SK-N-SH treated with all-trans-retinoic acid at 6 μM for 48 hours (cell line): ENCODE data around the gene ZNF138.

ENCODE experiments used
- ATAC-seq: fragments of 200-7000 bp; cut with Tn5 transposase; 3 replicates; pipeline ENCODE4 v1.9.1; 2020; ENCODE audit warnings: mild to moderate bottlenecking, moderate library complexity
- ARNTL ChIP-seq: fragments of 450-650 bp; formaldehyde crosslinking; IDR thresholded peaks from 2 replicates; pipeline ENCODE4 v1.5.0; 2020; ENCODE audit warnings: low read depth, mild to moderate bottlenecking, moderate library complexity, borderline replicate concordance
- BACH2 ChIP-seq: fragments of 250-450 bp; sonication (Bioruptor Pico); IDR thresholded peaks from 2 replicates; pipeline ENCODE4 v1.9.0; 2021; ENCODE audit warnings: mild to moderate bottlenecking, borderline replicate concordance
- CREB5 ChIP-seq: fragments of 250-450 bp; sonication (Bioruptor Pico); IDR thresholded peaks from 2 replicates; pipeline ENCODE4 v1.5.1; 2020; ENCODE audit warnings: low read depth, mild to moderate bottlenecking, moderate library complexity
- CSDC2 ChIP-seq: fragments of 250-450 bp; sonication (Bioruptor Pico); IDR thresholded peaks from 2 replicates; pipeline ENCODE4 v1.5.0; 2020; ENCODE audit warnings: mild to moderate bottlenecking, moderate library complexity
- CSRNP3 ChIP-seq: fragments of 250-450 bp; sonication (Bioruptor Pico); IDR thresholded peaks from 2 replicates; pipeline ENCODE4 v1.5.1; 2021; ENCODE audit warnings: mild to moderate bottlenecking, moderate library complexity
- GLIS3 ChIP-seq: fragments of 250-450 bp; sonication (Bioruptor Pico); IDR thresholded peaks from 2 replicates; pipeline ENCODE4 v1.5.0; 2020; ENCODE audit warnings: mild to moderate bottlenecking, moderate library complexity
- ISL1 ChIP-seq: fragments of 250-450 bp; sonication (Bioruptor Pico); IDR thresholded peaks from 2 replicates; pipeline ENCODE4 v2.1.2; 2022; ENCODE audit warnings: mild to moderate bottlenecking, moderate library complexity
- OSR1 ChIP-seq: fragments of 250-450 bp; sonication (Bioruptor Pico); IDR thresholded peaks from 2 replicates; pipeline ENCODE4 v1.8.0; 2022; ENCODE audit warnings: moderate library complexity, mild to moderate bottlenecking, inconsistent platforms
- PATZ1 ChIP-seq: fragments of 250-450 bp; sonication (Bioruptor Pico); IDR thresholded peaks from 2 replicates; pipeline ENCODE4 v1.8.0; 2020; ENCODE audit warnings: mild to moderate bottlenecking, moderate library complexity, borderline replicate concordance
- POU6F1 ChIP-seq: fragments of 250-450 bp; sonication (Bioruptor Pico); IDR thresholded peaks from 2 replicates; pipeline ENCODE4 v1.8.0; 2021; ENCODE audit warnings: low read depth, mild to moderate bottlenecking, moderate library complexity, borderline replicate concordance
- PPARA ChIP-seq: fragments of 250-450 bp; sonication (Bioruptor Pico); IDR thresholded peaks from 2 replicates; pipeline ENCODE4 v1.5.0; 2020; ENCODE audit warnings: mild to moderate bottlenecking, borderline replicate concordance
- RARB ChIP-seq: fragments of 250-450 bp; sonication (Bioruptor Pico); IDR thresholded peaks from 2 replicates; pipeline ENCODE4 v1.8.0; 2021; ENCODE audit warnings: mild to moderate bottlenecking, moderate library complexity
- SNAI2 ChIP-seq: fragments of 250-450 bp; sonication (Bioruptor Pico); IDR thresholded peaks from 2 replicates; pipeline ENCODE4 v1.5.0; 2020; ENCODE audit warnings: mild to moderate bottlenecking, moderate library complexity
- TCF4 ChIP-seq: fragments of 250-450 bp; sonication (Bioruptor Pico); IDR thresholded peaks from 2 replicates; pipeline ENCODE4 v1.8.0; 2021; ENCODE audit warnings: mild to moderate bottlenecking, moderate library complexity, borderline replicate concordance
- TOX ChIP-seq: fragments of 250-450 bp; sonication (Bioruptor Pico); IDR thresholded peaks from 2 replicates; pipeline ENCODE4 v1.8.0; 2021; ENCODE audit warnings: mild to moderate bottlenecking, moderate library complexity, borderline replicate concordance
- TSHZ2 ChIP-seq: fragments of 250-450 bp; sonication (Bioruptor Pico); IDR thresholded peaks from 2 replicates; pipeline ENCODE4 v1.5.0; 2020; ENCODE audit warnings: mild to moderate bottlenecking, moderate library complexity
- ZC3H10 ChIP-seq: fragments of 250-450 bp; sonication (Bioruptor Pico); IDR thresholded peaks from 2 replicates; pipeline ENCODE4 v1.5.1; 2021; ENCODE audit warnings: mild to moderate bottlenecking, moderate library complexity
- ZFP3 ChIP-seq: fragments of 250-450 bp; sonication (Bioruptor Pico); IDR thresholded peaks from 2 replicates; pipeline ENCODE4 v1.5.0; 2020; ENCODE audit warnings: mild to moderate bottlenecking, moderate library complexity
- ZFP30 ChIP-seq: fragments of 450-650 bp; formaldehyde crosslinking; IDR thresholded peaks from 2 replicates; pipeline ENCODE4 v1.5.0; 2022; ENCODE audit warnings: mild to moderate bottlenecking, moderate library complexity
- ZNF8 ChIP-seq: fragments of 450-650 bp; formaldehyde crosslinking; IDR thresholded peaks from 2 replicates; pipeline ENCODE4 v1.5.0; 2020; ENCODE audit warnings: mild to moderate bottlenecking, moderate library complexity

The ZNF138 gene

GRCh38 chr7:64877714-64878610, 83.7 kb downstream of the ZNF138 start:
- no peak for TF ChIP-seq TCF4
- TF ChIP-seq RARB = no peak

GRCh38 chr7:64878684-64879083, 84.5 kb downstream of the ZNF138 start:
- no peak for ATAC-seq
- no peak for TF ChIP-seq CSDC2 (CRISPR knock-in tag)
- TF ChIP-seq CREB5 (CRISPR knock-in tag) = no peak
- no peak for TF ChIP-seq OSR1
- no peak for TF ChIP-seq TOX (CRISPR knock-in tag)
- no peak for TF ChIP-seq TSHZ2 (CRISPR knock-in tag)
- no peak for TF ChIP-seq PPARA
- TF ChIP-seq, all 23 proteins: peak for 0

More at GRCh38 chr7:64877714-64878610, 83.7 kb downstream of the ZNF138 start:
- ATAC-seq = no peak

- no peak for ATAC-seq
- TF ChIP-seq ARNTL (CRISPR knock-in tag) = no peak
- TF ChIP-seq CSRNP3 (CRISPR knock-in tag) = no peak
- no peak for TF ChIP-seq ZNF8 (CRISPR knock-in tag)
- TF ChIP-seq ZFP30 (CRISPR knock-in tag) = no peak
- no peak for TF ChIP-seq ZC3H10
- TF ChIP-seq POU6F1 (CRISPR knock-in tag) = no peak
- no peak for TF ChIP-seq RARB
- no peak for TF ChIP-seq PATZ1 (CRISPR knock-in tag)
- no peak for TF ChIP-seq TSHZ2 (CRISPR knock-in tag)
- no peak for TF ChIP-seq CREB5 (CRISPR knock-in tag)
- TF ChIP-seq ZFP3 = no peak
- TF ChIP-seq BACH2 (CRISPR knock-in tag) = no peak
- no peak for TF ChIP-seq GLIS3 (CRISPR knock-in tag)
- TF ChIP-seq SNAI2 (CRISPR knock-in tag) = no peak
- TF ChIP-seq TOX (CRISPR knock-in tag) = no peak
- TF ChIP-seq CSDC2 (CRISPR knock-in tag) = no peak
- TF ChIP-seq PPARA = no peak
- TF ChIP-seq ISL1 (CRISPR knock-in tag) = no peak
- TF ChIP-seq, all 23 proteins: peak for 0
Observed at GRCh38 chr7:64879086-64879730, 85.0 kb downstream of the ZNF138 start.
